Vagina (tissue), 2 donors: ENCODE measurements around the gene FADS2.

Source experiments
- POLR2A ChIP-seq, 2 donors: fragments of 450-650 bp; IDR thresholded peaks; one replicate each; pipeline ENCODE4 v1.6.1; 2017; ENCODE audit warnings: antibody characterized with exemption in 2 of 2, mild to moderate bottlenecking in 2 of 2, moderate library complexity in 2 of 2
- POLR2AphosphoS5 ChIP-seq, 2 donors: sonication (generic); formaldehyde crosslinking; IDR thresholded peaks; one replicate each; pipeline ENCODE4 v1.9.0; 2017; ENCODE audit warnings: antibody characterized with exemption in 2 of 2, mild to moderate bottlenecking in 2 of 2, low read depth in 1 of 2; ENCODE audit not compliant: insufficient read depth in 1 of 2
- TF ChIP-seq, protein P1 (sequence below), 3 experiments: fragments of 450-650 bp in 2 of 3; fragments of 200-600 bp in 1 of 3; sonication (generic) in 1 of 3; IDR thresholded peaks; one replicate each; pipeline ENCODE4 v1.5.1; 2017 to 2019; ENCODE audit warnings: antibody characterized with exemption in 3 of 3, mild to moderate bottlenecking in 2 of 3, moderate library complexity in 2 of 3

DNA sequence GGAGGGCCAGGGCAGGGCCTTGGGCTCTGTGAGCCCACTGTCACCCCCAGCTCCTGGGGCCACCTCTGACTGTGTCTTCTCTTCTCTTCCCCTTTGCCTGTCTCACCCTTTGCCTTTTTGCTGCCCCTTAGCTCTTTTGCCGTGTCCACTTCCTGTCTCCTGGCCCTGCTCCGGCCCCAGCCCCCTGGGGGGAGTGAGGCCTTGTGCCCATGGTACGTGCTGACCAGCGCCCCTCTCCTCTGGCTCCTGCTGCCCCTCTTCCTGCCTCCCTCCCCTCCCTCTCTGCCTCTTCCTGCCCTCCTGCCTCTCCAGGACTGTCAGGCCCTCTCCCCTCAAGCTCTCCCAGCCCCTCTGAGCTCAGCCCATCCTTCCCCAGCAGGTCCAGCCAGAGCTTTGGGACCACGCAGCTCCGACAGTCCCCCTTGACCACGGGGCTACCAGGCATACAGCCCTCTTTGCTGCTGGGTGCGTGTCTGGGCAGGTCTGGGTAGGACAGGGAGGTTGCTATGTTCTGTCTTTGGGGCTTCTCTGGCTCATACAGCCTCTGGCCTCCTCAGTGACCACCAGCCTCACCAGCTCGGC, 47.4 kb upstream of the FADS2 start:
- TF ChIP-seq, protein P1, sequence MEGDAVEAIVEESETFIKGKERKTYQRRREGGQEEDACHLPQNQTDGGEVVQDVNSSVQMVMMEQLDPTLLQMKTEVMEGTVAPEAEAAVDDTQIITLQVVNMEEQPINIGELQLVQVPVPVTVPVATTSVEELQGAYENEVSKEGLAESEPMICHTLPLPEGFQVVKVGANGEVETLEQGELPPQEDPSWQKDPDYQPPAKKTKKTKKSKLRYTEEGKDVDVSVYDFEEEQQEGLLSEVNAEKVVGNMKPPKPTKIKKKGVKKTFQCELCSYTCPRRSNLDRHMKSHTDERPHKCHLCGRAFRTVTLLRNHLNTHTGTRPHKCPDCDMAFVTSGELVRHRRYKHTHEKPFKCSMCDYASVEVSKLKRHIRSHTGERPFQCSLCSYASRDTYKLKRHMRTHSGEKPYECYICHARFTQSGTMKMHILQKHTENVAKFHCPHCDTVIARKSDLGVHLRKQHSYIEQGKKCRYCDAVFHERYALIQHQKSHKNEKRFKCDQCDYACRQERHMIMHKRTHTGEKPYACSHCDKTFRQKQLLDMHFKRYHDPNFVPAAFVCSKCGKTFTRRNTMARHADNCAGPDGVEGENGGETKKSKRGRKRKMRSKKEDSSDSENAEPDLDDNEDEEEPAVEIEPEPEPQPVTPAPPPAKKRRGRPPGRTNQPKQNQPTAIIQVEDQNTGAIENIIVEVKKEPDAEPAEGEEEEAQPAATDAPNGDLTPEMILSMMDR (IDR thresholded peaks at IDR 0.05) = no peak
- TF ChIP-seq POLR2A (IDR thresholded peaks at IDR 0.05) = no peak
- TF ChIP-seq POLR2AphosphoS5 (IDR thresholded peaks at IDR 0.05; ENCODE audit: insufficient read depth in 1 of 2, low read depth in 1 of 2) = no peak
